ENCODE measurements around the gene ALDH9A1. TPM values are rescaled to one million over a fixed set of nuclear protein-coding genes. Genes with fewer than 3 reads are reported as not detected.

Gene ALDH9A1
- total RNA-seq, 4 donors from 2014 or later, result 42.6 to 73.1 (median 66.1) TPM

- no peaks in the 10 kb centered on the region for H3K27me3 ChIP-seq
- intact Hi-C loops (cut with DNase I), result no loop called here
- no peak overlapping the region for H3K4me3 ChIP-seq
- H3K36me3 ChIP-seq, result peaks cover 0 to 71% (median 46%) of the 10 kb centered on the region in 4 donors
- TF ChIP-seq POLR2AphosphoS5 (IDR thresholded peaks at IDR 0.05) (no peak), EP300 (IDR thresholded peaks at IDR 0.05) (no peak)
- H3K4me1 ChIP-seq, result no peaks in the 10 kb centered on the region
- no peak overlapping the region for H3K27ac ChIP-seq (replicated peaks in 1 of 4)
- 87% methylated on average over 8 of the region's 8 CpGs for WGBS
- no peaks in the 10 kb centered on the region for H3K9me3 ChIP-seq
- DNase-seq (ENCODE audit: extremely low spot score), result no peak
These were observed 23.8 kb downstream of the ALDH9A1 start for GRCh38 chr1:165674599-165674998.

GRCh38 chr1:165671526-165671925 lies 26.8 kb downstream of the ALDH9A1 start:
- Histone ChIP-seq H3K36me3 (peaks cover 0 to 71% (median 43%) of the 10 kb centered on the region in 4 donors), H3K27me3 (no peaks in the 10 kb centered on the region), H3K4me1 (peaks cover 0 to under 1% (median 0%) of the 10 kb centered on the region in 4 donors), H3K27ac (replicated peaks in 1 of 4) (no peak overlapping the region), H3K4me3 (no peak overlapping the region), H3K9me3 (no peaks in the 10 kb centered on the region)
- intact Hi-C loops (cut with DNase I), result no loop called here
- 92% methylated on average over 2 of the region's 2 CpGs for whole genome bisulfite sequencing
- DNase-seq (ENCODE audit: extremely low spot score), result no peak
- TF ChIP-seq POLR2A (IDR thresholded peaks at IDR 0.05; ENCODE audit: low read depth) (no peak), CTCF (IDR thresholded peaks at IDR 0.05) (no peak), EP300 (IDR thresholded peaks at IDR 0.05) (no peak), POLR2AphosphoS5 (IDR thresholded peaks at IDR 0.05) (no peak)

- Histone ChIP-seq H3K27me3 (no peaks in the 10 kb centered on the region), H3K27ac (replicated peaks in 1 of 4) (no peak overlapping the region), H3K36me3 (peaks cover 9 to 82% (median 56%) of the 10 kb centered on the region in 4 donors), H3K4me3 (no peak overlapping the region), H3K9me3 (no peaks in the 10 kb centered on the region), H3K4me1 (peaks cover 0 to 6% (median 0%) of the 10 kb centered on the region in 4 donors)
- no peak for DNase-seq (ENCODE audit: extremely low spot score)
- TF ChIP-seq EP300 (IDR thresholded peaks at IDR 0.05), result no peak
- TF ChIP-seq POLR2A (IDR thresholded peaks at IDR 0.05; ENCODE audit: low read depth), result no peak
- TF ChIP-seq CTCF (IDR thresholded peaks at IDR 0.05), result no peak
- no peak for TF ChIP-seq POLR2AphosphoS5 (IDR thresholded peaks at IDR 0.05)
- WGBS, result 83% methylated on average over 3 of the region's 3 CpGs
- intact Hi-C loops (cut with DNase I), result no loop called here
These were observed 30.2 kb downstream of the ALDH9A1 start for GRCh38 chr1:165668184-165668583.

- H3K9me3 ChIP-seq, result no peaks in the 10 kb centered on the region
- no peak for DNase-seq (ENCODE audit: extremely low spot score)
- H3K4me1 ChIP-seq, result peaks cover 0 to 6% (median 0%) of the 10 kb centered on the region in 4 donors
- TF ChIP-seq POLR2A (IDR thresholded peaks at IDR 0.05; ENCODE audit: low read depth) (no peak), POLR2AphosphoS5 (IDR thresholded peaks at IDR 0.05) (no peak), CTCF (IDR thresholded peaks at IDR 0.05) (no peak), EP300 (IDR thresholded peaks at IDR 0.05) (no peak)
- 83% methylated on average over 5 of the region's 5 CpGs for WGBS
- H3K4me3 ChIP-seq, result no peak overlapping the region
- peaks cover 21 to 85% (median 65%) of the 10 kb centered on the region in 4 donors for H3K36me3 ChIP-seq
- intact Hi-C loops (cut with DNase I), result no loop called here
- no peaks in the 10 kb centered on the region for H3K27me3 ChIP-seq
- H3K27ac ChIP-seq (replicated peaks in 1 of 4), result no peak overlapping the region
These were observed 32.1 kb downstream of the ALDH9A1 start for GRCh38 chr1:165666152-165666825.

- H3K27ac ChIP-seq (replicated peaks in 1 of 4), result no peak overlapping the region
- no peak for DNase-seq (ENCODE audit: extremely low spot score)
- H3K27me3 ChIP-seq, result no peaks in the 10 kb centered on the region
- peaks cover 0 to 6% (median 0%) of the 10 kb centered on the region in 4 donors for H3K4me1 ChIP-seq
- no peaks in the 10 kb centered on the region for H3K9me3 ChIP-seq
- H3K4me3 ChIP-seq, result no peak overlapping the region
- peaks cover 39 to 89% (median 65%) of the 10 kb centered on the region in 4 donors for H3K36me3 ChIP-seq
- WGBS, result 86% methylated on average over 3 of the region's 3 CpGs
- TF ChIP-seq EP300 (IDR thresholded peaks at IDR 0.05), result no peak
- intact Hi-C loops (cut with DNase I), result no loop called here
These were observed 36.2 kb downstream of the ALDH9A1 start for GRCh38 chr1:165662186-165662585.

Data from esophagus muscularis mucosa (tissue), 4 donors.